WTC11 (cell line): Measurements from ENCODE around the gene LCLAT1.

Source experiments
- FOXJ3 ChIP-seq: sonication (generic); formaldehyde crosslinking; IDR thresholded peaks from 2 replicates; pipeline ENCODE4 v1.9.0; 2021; ENCODE audit warnings: missing genetic modification reagents, mild to moderate bottlenecking, borderline replicate concordance
- GABPB1 ChIP-seq: sonication (generic); formaldehyde crosslinking; IDR thresholded peaks from 2 replicates; pipeline ENCODE4 v1.8.1; 2023; ENCODE audit warnings: mild to moderate bottlenecking, missing genetic modification reagents
- JUN ChIP-seq: sonication (generic); formaldehyde crosslinking; IDR thresholded peaks from 2 replicates; pipeline ENCODE4 v1.8.0; 2023; ENCODE audit warnings: mild to moderate bottlenecking, missing genetic modification reagents
- TEAD1 ChIP-seq: sonication (generic); formaldehyde crosslinking; IDR thresholded peaks from 2 replicates; pipeline ENCODE4 v1.8.0; 2022; ENCODE audit warnings: mild to moderate bottlenecking, missing genetic modification reagents
- ZNF263 ChIP-seq: sonication (generic); formaldehyde crosslinking; IDR thresholded peaks from 2 replicates; pipeline ENCODE4 v1.8.1; 2022; ENCODE audit warnings: low read depth, mild to moderate bottlenecking, moderate library complexity, missing genetic modification reagents
- ZSCAN18 ChIP-seq: fragments of 250-450 bp; sonication (Bioruptor Pico); IDR thresholded peaks from 2 replicates; pipeline ENCODE4 v2.1.2; 2022; ENCODE audit warnings: mild to moderate bottlenecking, moderate library complexity
- TF ChIP-seq, protein P1 (sequence below): sonication (generic); formaldehyde crosslinking; IDR thresholded peaks from 2 replicates; pipeline ENCODE4 v1.8.1; 2023; ENCODE audit warnings: mild to moderate bottlenecking, missing genetic modification reagents, moderate library complexity
- TF ChIP-seq, protein P2 (sequence below): sonication (generic); formaldehyde crosslinking; IDR thresholded peaks from 2 replicates; pipeline ENCODE4 v1.8.1; 2022; ENCODE audit warnings: low read depth, mild to moderate bottlenecking, moderate library complexity, missing genetic modification reagents, borderline replicate concordance
- TF ChIP-seq, protein P3 (sequence below): fragments of 200-600 bp; IDR thresholded peaks from 2 replicates; pipeline ENCODE4 v1.8.0; 2022; ENCODE audit warnings: antibody characterized with exemption

DNA sequence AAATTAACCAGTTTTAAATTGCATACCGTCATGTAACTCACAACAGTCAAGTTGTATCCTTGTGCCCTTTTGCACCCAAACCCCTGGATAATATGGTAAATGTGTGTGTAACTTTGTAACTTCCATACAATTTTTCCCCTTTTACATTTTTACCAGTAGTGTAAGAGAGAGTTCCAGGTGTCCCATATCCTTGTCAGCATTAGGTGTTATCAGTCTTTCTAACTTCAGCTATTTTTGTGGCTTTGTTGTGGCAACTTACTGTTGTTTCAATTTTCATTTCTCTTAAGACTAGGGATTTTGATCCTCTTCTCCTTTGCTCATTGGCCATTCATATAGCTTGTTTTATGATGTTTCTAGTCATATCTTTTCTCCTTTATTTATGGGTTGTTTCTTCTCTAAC lies 94.6 kb downstream of the LCLAT1 start:
- TF ChIP-seq, protein P1, sequence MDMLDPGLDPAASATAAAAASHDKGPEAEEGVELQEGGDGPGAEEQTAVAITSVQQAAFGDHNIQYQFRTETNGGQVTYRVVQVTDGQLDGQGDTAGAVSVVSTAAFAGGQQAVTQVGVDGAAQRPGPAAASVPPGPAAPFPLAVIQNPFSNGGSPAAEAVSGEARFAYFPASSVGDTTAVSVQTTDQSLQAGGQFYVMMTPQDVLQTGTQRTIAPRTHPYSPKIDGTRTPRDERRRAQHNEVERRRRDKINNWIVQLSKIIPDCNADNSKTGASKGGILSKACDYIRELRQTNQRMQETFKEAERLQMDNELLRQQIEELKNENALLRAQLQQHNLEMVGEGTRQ (CRISPR knock-in tag): no peak
- no peak for TF ChIP-seq GABPB1
- TF ChIP-seq ZSCAN18: no peak
- TF ChIP-seq, protein P2, sequence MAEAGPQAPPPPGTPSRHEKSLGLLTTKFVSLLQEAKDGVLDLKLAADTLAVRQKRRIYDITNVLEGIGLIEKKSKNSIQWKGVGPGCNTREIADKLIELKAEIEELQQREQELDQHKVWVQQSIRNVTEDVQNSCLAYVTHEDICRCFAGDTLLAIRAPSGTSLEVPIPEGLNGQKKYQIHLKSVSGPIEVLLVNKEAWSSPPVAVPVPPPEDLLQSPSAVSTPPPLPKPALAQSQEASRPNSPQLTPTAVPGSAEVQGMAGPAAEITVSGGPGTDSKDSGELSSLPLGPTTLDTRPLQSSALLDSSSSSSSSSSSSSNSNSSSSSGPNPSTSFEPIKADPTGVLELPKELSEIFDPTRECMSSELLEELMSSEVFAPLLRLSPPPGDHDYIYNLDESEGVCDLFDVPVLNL: no peak
- no peak for TF ChIP-seq TEAD1 (CRISPR knock-in tag)
- TF ChIP-seq ZNF263 (CRISPR knock-in tag): no peak
- no peak for TF ChIP-seq JUN (CRISPR knock-in tag)
- no peak for TF ChIP-seq FOXJ3 (CRISPR knock-in tag)
- TF ChIP-seq, protein P3, sequence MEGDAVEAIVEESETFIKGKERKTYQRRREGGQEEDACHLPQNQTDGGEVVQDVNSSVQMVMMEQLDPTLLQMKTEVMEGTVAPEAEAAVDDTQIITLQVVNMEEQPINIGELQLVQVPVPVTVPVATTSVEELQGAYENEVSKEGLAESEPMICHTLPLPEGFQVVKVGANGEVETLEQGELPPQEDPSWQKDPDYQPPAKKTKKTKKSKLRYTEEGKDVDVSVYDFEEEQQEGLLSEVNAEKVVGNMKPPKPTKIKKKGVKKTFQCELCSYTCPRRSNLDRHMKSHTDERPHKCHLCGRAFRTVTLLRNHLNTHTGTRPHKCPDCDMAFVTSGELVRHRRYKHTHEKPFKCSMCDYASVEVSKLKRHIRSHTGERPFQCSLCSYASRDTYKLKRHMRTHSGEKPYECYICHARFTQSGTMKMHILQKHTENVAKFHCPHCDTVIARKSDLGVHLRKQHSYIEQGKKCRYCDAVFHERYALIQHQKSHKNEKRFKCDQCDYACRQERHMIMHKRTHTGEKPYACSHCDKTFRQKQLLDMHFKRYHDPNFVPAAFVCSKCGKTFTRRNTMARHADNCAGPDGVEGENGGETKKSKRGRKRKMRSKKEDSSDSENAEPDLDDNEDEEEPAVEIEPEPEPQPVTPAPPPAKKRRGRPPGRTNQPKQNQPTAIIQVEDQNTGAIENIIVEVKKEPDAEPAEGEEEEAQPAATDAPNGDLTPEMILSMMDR: no peak
